Glutamatergic neuron (in vitro differentiated cells): Measurements from ENCODE around the gene SLC4A9. TPM values are rescaled to one million over a fixed set of nuclear protein-coding genes. Genes with fewer than 3 reads are reported as not detected.

Experiments used
- DNase-seq: peaks from one replicate; pipeline ENCODE4 v3.0.0; 2022
- H3K27ac Mint-ChIP-seq: one replicate; pipeline ENCODE4 v1.8.0; 2020; ENCODE audit warnings: mild to moderate bottlenecking, mixed read lengths, inconsistent platforms; ENCODE audit not compliant: unreplicated experiment
- H3K27me3 Mint-ChIP-seq: one replicate; pipeline ENCODE4 v1.8.0; 2020; ENCODE audit warnings: mild to moderate bottlenecking, moderate library complexity, mixed read lengths, inconsistent platforms; ENCODE audit not compliant: unreplicated experiment
- H3K36me3 Mint-ChIP-seq: one replicate; pipeline ENCODE4 v1.8.0; 2020; ENCODE audit warnings: mild to moderate bottlenecking, mixed read lengths, inconsistent platforms; ENCODE audit not compliant: unreplicated experiment
- H3K4me1 Mint-ChIP-seq: one replicate; pipeline ENCODE4 v1.8.0; 2020; ENCODE audit warnings: mild to moderate bottlenecking, low read depth, mixed read lengths, inconsistent platforms; ENCODE audit not compliant: unreplicated experiment
- H3K4me3 Mint-ChIP-seq: one replicate; pipeline ENCODE4 v1.8.0; 2020; ENCODE audit warnings: mild to moderate bottlenecking, mixed read lengths, inconsistent platforms; ENCODE audit not compliant: unreplicated experiment
- H3K9me3 Mint-ChIP-seq: one replicate; pipeline ENCODE4 v1.8.0; 2020; ENCODE audit warnings: mild to moderate bottlenecking, moderate library complexity, mixed read lengths, inconsistent platforms; ENCODE audit not compliant: unreplicated experiment
- long read RNA-seq: library from polyadenylated mRNA; unstranded; transcript quantifications from one replicate; pipeline ENCODE4 v2.0.0, GENCODE V29; 2020; ENCODE audit not compliant: unreplicated experiment
- total RNA-seq: library from RNA; stranded (reverse); fragmentation: NEBNext Ultra II Directional; extraction: Animal tissue kit (Norgen Biotek cat#: 25700); gene quantifications from one replicate; pipeline ENCODE4 v1.2.1, GENCODE V29; 2021; ENCODE audit not compliant: unreplicated experiment
- TF ChIP-seq, protein P1 (sequence below): fragments of 200-600 bp; sonication (generic); IDR thresholded peaks from one replicate; pipeline ENCODE4 v1.5.0; 2021; ENCODE audit not compliant: partially characterized antibody, unreplicated experiment

The SLC4A9 gene, protein sequence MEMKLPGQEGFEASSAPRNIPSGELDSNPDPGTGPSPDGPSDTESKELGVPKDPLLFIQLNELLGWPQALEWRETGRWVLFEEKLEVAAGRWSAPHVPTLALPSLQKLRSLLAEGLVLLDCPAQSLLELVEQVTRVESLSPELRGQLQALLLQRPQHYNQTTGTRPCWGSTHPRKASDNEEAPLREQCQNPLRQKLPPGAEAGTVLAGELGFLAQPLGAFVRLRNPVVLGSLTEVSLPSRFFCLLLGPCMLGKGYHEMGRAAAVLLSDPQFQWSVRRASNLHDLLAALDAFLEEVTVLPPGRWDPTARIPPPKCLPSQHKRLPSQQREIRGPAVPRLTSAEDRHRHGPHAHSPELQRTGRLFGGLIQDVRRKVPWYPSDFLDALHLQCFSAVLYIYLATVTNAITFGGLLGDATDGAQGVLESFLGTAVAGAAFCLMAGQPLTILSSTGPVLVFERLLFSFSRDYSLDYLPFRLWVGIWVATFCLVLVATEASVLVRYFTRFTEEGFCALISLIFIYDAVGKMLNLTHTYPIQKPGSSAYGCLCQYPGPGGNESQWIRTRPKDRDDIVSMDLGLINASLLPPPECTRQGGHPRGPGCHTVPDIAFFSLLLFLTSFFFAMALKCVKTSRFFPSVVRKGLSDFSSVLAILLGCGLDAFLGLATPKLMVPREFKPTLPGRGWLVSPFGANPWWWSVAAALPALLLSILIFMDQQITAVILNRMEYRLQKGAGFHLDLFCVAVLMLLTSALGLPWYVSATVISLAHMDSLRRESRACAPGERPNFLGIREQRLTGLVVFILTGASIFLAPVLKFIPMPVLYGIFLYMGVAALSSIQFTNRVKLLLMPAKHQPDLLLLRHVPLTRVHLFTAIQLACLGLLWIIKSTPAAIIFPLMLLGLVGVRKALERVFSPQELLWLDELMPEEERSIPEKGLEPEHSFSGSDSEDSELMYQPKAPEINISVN
- total RNA-seq = not detected
- long read RNA-seq = 0 reads

GRCh38 chr5:140360101-140360500, at the start of gene SLC4A9:
Gene SLC4A9 (plus strand): TSS chr5:140360194. CDS start chr5:140360237, 43 bp downstream.
- H3K27ac Mint-ChIP-seq = no peak within 1 kb of the TSS
- no peaks in the 10 kb centered on the region for H3K36me3 Mint-ChIP-seq
- peaks cover 7% of the 10 kb centered on the region for H3K27me3 Mint-ChIP-seq
- peaks cover 3% of the 10 kb centered on the region for H3K4me1 Mint-ChIP-seq
- DNase-seq = no peak
- TF ChIP-seq, protein P1, sequence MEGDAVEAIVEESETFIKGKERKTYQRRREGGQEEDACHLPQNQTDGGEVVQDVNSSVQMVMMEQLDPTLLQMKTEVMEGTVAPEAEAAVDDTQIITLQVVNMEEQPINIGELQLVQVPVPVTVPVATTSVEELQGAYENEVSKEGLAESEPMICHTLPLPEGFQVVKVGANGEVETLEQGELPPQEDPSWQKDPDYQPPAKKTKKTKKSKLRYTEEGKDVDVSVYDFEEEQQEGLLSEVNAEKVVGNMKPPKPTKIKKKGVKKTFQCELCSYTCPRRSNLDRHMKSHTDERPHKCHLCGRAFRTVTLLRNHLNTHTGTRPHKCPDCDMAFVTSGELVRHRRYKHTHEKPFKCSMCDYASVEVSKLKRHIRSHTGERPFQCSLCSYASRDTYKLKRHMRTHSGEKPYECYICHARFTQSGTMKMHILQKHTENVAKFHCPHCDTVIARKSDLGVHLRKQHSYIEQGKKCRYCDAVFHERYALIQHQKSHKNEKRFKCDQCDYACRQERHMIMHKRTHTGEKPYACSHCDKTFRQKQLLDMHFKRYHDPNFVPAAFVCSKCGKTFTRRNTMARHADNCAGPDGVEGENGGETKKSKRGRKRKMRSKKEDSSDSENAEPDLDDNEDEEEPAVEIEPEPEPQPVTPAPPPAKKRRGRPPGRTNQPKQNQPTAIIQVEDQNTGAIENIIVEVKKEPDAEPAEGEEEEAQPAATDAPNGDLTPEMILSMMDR = no peak
- peaks cover 4% of the 10 kb centered on the region for H3K9me3 Mint-ChIP-seq
- no peak within 1 kb of the TSS for H3K4me3 Mint-ChIP-seq

DNA sequence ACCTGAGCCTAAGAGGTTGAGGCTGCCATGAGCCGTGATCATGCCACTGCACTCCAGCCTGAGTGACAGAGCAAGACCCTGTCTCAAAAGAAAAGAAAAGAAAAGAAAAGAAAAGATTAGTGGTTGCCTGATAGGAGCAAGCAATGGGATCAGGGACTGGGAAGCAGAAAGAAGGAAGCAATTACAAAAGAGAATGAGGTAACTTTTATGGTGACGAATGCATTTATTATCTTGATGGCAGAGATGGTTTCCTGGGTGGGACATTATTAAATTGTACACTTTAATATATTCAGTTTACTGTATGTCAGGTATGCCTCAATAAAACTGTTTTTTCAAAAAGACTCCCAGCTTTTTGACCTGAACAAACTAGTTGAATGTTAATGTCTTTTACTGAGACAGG, 49.6 kb upstream of the SLC4A9 start:
- Mint-ChIP-seq H3K27me3 (no peaks in the 10 kb centered on the region), H3K36me3 (no peaks in the 10 kb centered on the region), H3K9me3 (no peaks in the 10 kb centered on the region), H3K4me1 (no peaks in the 10 kb centered on the region), H3K27ac (no peak overlapping the region), H3K4me3 (no peak overlapping the region)
- DNase-seq = no peak
- TF ChIP-seq, protein P1 = no peak

DNA sequence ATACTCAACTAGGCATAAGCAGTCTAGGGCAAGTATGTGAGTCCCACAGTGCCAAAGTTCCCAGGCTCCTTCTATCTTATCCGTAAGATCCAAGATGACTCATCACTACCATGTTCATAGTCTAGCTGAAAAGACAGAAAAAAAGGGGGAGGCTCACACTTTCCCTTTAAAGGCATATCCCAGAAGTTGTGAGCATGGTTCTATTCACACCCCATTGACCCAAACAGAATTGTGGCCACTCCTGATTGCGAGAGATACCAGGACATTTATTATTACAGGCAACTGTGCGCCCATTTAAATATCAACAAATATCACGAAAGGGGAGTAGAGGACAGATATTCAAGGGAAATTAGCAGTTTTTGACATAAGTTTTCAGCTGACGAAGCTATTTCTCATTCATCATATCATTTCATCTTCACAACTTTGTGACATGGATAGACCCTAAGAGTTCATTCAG, 49.0 kb upstream of the SLC4A9 start:
- TF ChIP-seq, protein P1 = no peak
- H3K9me3 Mint-ChIP-seq = no peaks in the 10 kb centered on the region
- no peak overlapping the region for H3K4me3 Mint-ChIP-seq
- no peaks in the 10 kb centered on the region for H3K4me1 Mint-ChIP-seq
- DNase-seq = no peak
- no peaks in the 10 kb centered on the region for H3K36me3 Mint-ChIP-seq
- no peak overlapping the region for H3K27ac Mint-ChIP-seq
- no peaks in the 10 kb centered on the region for H3K27me3 Mint-ChIP-seq

DNA sequence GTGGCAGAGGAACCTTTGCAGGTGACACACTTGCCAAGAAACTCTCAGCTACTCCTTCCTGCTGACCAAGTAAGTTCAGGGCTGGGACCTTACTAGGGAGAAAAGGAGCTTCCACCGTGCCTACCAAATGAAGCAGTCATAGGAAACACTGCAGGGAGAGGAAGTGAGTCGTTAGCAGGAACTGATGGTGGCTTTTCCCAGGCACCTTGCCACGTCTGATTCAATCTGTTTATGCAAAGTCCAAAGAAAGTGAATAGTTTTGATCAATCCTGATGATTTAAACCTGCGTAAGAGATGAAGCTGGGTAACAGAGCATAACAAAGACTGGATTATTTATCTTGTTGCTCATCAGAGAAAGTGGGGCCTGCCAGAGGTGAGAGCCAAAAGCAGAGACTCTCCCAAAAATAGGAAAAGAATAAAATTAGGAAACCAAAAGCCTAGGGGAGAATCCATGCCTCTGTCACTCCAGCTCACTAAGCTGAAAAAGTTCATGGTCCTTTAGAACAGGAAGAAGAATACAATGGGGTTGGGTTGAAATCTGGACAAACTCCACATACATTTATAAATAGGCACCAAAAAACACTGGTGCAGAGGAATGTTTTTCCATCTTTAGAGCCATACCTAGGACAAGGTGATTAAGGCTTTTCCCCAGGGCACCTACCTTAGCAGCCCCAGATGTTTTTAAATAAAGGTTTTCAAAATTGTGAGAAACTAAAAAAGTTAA, 47.8 kb upstream of the SLC4A9 start:
- no peak for DNase-seq
- TF ChIP-seq, protein P1 = no peak
- H3K27me3 Mint-ChIP-seq = no peaks in the 10 kb centered on the region
- H3K4me3 Mint-ChIP-seq = no peak overlapping the region
- H3K4me1 Mint-ChIP-seq = no peaks in the 10 kb centered on the region
- H3K9me3 Mint-ChIP-seq = no peaks in the 10 kb centered on the region
- no peak overlapping the region for H3K27ac Mint-ChIP-seq
- H3K36me3 Mint-ChIP-seq = no peaks in the 10 kb centered on the region
